Measurements from ENCODE around the gene FXR2. TPM values are rescaled to one million over a fixed set of nuclear protein-coding genes. Genes with fewer than 3 reads are reported as not detected.
A peak's percentile ranks its signal among the peaks of the same experiment; 100 is the strongest.

The FXR2 gene
- total and polyA plus RNA-seq, 10 of the 15 experiments (the other 5 are each of a cell fraction or from before 2014, with no cell fraction given): 1.6 to 33.3 (median 22.0) TPM

DNA sequence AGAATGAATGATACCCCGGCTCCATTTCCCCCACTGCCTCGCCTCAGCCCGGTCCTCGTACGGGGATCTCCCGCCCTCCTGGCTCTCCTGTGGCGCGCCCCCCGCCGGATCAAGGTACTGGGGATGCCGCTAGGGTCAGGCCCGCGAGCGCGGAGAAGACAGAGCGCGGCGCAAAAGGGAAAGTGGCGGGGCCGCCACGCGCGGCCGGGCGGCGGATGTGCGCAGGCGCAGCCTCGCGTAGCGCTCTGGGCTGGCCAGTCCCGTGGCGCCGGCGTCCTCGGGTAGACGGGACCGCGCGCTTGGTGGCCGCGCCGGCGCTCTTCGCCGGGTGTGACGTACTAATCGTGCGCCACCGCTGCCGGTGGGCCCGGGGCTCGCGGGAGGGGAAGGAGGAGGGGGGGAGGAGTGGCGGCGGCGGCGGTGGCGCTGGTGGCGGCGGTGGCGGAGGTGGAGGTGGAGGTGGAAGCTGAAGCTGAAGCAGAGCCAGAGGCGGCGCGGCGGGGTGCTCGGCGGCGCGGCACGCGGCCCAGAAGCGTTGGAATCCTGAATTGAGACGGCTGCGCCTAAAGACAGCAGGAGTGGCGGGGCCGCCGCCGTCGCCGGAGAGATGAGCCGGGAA is 53.0 kb downstream of the FXR2 start, which contains the start of gene SENP3 (continued):
- TF ChIP-seq, protein P1, sequence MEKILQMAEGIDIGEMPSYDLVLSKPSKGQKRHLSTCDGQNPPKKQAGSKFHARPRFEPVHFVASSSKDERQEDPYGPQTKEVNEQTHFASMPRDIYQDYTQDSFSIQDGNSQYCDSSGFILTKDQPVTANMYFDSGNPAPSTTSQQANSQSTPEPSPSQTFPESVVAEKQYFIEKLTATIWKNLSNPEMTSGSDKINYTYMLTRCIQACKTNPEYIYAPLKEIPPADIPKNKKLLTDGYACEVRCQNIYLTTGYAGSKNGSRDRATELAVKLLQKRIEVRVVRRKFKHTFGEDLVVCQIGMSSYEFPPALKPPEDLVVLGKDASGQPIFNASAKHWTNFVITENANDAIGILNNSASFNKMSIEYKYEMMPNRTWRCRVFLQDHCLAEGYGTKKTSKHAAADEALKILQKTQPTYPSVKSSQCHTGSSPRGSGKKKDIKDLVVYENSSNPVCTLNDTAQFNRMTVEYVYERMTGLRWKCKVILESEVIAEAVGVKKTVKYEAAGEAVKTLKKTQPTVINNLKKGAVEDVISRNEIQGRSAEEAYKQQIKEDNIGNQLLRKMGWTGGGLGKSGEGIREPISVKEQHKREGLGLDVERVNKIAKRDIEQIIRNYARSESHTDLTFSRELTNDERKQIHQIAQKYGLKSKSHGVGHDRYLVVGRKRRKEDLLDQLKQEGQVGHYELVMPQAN (conservative IDR thresholded peaks at IDR 0.05): peak; percentile 81
- TF ChIP-seq, protein P2, sequence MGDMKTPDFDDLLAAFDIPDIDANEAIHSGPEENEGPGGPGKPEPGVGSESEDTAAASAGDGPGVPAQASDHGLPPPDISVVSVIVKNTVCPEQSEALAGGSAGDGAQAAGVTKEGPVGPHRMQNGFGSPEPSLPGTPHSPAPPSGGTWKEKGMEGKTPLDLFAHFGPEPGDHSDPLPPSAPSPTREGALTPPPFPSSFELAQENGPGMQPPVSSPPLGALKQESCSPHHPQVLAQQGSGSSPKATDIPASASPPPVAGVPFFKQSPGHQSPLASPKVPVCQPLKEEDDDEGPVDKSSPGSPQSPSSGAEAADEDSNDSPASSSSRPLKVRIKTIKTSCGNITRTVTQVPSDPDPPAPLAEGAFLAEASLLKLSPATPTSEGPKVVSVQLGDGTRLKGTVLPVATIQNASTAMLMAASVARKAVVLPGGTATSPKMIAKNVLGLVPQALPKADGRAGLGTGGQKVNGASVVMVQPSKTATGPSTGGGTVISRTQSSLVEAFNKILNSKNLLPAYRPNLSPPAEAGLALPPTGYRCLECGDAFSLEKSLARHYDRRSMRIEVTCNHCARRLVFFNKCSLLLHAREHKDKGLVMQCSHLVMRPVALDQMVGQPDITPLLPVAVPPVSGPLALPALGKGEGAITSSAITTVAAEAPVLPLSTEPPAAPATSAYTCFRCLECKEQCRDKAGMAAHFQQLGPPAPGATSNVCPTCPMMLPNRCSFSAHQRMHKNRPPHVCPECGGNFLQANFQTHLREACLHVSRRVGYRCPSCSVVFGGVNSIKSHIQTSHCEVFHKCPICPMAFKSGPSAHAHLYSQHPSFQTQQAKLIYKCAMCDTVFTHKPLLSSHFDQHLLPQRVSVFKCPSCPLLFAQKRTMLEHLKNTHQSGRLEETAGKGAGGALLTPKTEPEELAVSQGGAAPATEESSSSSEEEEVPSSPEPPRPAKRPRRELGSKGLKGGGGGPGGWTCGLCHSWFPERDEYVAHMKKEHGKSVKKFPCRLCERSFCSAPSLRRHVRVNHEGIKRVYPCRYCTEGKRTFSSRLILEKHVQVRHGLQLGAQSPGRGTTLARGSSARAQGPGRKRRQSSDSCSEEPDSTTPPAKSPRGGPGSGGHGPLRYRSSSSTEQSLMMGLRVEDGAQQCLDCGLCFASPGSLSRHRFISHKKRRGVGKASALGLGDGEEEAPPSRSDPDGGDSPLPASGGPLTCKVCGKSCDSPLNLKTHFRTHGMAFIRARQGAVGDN (IDR thresholded peaks at IDR 0.05): peak; percentile 47; the same call in 1 of the 2 replicates
- TF ChIP-seq STAT3 (IDR thresholded peaks at IDR 0.05; ENCODE audit: low read depth, low read length) (no peak), NBN (IDR thresholded peaks at IDR 0.05) (no peak), BCL11A (IDR thresholded peaks at IDR 0.05; ENCODE audit: low read depth, low read length) (no peak), FOS (IDR thresholded peaks at IDR 0.05; ENCODE audit: borderline replicate concordance, extremely low read depth, insufficient read length) (no peak), MYC (IDR thresholded peaks at IDR 0.05; ENCODE audit: insufficient read depth, insufficient read length, insufficient replicate concordance, low read length, severe bottlenecking) (no peak), YBX1 (IDR thresholded peaks at IDR 0.05) (no peak), RBBP5 (conservative IDR thresholded peaks at IDR 0.05) (no peak), SUPT20H (IDR thresholded peaks at IDR 0.05; ENCODE audit: borderline replicate concordance, control insufficient read depth, low read depth, low read length) (no peak), POLR2AphosphoS5 (IDR thresholded peaks at IDR 0.05; ENCODE audit: low read length) (no peak; the same call in 1 of the 2 replicates), MXI1 (IDR thresholded peaks at IDR 0.05; ENCODE audit: low read depth, low read length) (peak; percentile 89), LARP7 (IDR thresholded peaks at IDR 0.05) (no peak; the same call in 1 of the 2 replicates), ESRRA (IDR thresholded peaks at IDR 0.05; ENCODE audit: low read length) (no peak), ZZZ3 (IDR thresholded peaks at IDR 0.05; ENCODE audit: control insufficient read depth, insufficient read length, low read depth) (no peak), NFYB (IDR thresholded peaks at IDR 0.05; ENCODE audit: insufficient read depth, low read depth, low read length) (peak; percentile 72; the same call in 1 of the 2 replicates), SIN3A (IDR thresholded peaks at IDR 0.05; ENCODE audit: low read depth, low read length) (no peak; the same call in none of the 2 replicates), SP1 (IDR thresholded peaks at IDR 0.05; ENCODE audit: low read depth, low read length) (no peak)
- TF ChIP-seq, protein P3, sequence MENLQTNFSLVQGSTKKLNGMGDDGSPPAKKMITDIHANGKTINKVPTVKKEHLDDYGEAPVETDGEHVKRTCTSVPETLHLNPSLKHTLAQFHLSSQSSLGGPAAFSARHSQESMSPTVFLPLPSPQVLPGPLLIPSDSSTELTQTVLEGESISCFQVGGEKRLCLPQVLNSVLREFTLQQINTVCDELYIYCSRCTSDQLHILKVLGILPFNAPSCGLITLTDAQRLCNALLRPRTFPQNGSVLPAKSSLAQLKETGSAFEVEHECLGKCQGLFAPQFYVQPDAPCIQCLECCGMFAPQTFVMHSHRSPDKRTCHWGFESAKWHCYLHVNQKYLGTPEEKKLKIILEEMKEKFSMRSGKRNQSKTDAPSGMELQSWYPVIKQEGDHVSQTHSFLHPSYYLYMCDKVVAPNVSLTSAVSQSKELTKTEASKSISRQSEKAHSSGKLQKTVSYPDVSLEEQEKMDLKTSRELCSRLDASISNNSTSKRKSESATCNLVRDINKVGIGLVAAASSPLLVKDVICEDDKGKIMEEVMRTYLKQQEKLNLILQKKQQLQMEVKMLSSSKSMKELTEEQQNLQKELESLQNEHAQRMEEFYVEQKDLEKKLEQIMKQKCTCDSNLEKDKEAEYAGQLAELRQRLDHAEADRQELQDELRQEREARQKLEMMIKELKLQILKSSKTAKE (IDR thresholded peaks at IDR 0.05; ENCODE audit: low read depth, poor library complexity, severe bottlenecking): no peak
- TF ChIP-seq, protein P4, sequence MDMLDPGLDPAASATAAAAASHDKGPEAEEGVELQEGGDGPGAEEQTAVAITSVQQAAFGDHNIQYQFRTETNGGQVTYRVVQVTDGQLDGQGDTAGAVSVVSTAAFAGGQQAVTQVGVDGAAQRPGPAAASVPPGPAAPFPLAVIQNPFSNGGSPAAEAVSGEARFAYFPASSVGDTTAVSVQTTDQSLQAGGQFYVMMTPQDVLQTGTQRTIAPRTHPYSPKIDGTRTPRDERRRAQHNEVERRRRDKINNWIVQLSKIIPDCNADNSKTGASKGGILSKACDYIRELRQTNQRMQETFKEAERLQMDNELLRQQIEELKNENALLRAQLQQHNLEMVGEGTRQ (IDR thresholded peaks at IDR 0.05; ENCODE audit: borderline replicate concordance, low read depth, low read length): no peak
